Liver (tissue), 9 donors: ENCODE data around the gene MAP6D1. TPM values are rescaled to one million over a fixed set of nuclear protein-coding genes. Genes with fewer than 3 reads are reported as not detected.
"Not testable (repeated sequence)": the region's sequence is repeated elsewhere in the genome, so short reads cannot be mapped to it uniquely, and the experiment has no call there.

Source experiments
- DNase-seq: peaks from one replicate; pipeline ENCODE4 v3.0.0-alpha.2; 2017; ENCODE audit warnings: low spot score
- H3K27ac ChIP-seq, 2 donors: one replicate each; pipeline ENCODE4 v1.7.0; 2013; ENCODE audit warnings: inconsistent platforms in 2 of 2, low read length in 2 of 2, control low read depth in 1 of 2, low read depth in 1 of 2, mild to moderate bottlenecking in 1 of 2
- H3K27me3 ChIP-seq, 4 donors: one replicate each; pipeline versions ENCODE4 v1.6.1 to v1.7.0; 2013; ENCODE audit warnings: low read length in 3 of 4, inconsistent platforms in 1 of 4, mild to moderate bottlenecking in 1 of 4, moderate library complexity in 1 of 4; ENCODE audit not compliant: control insufficient read depth in 4 of 4, insufficient read depth in 4 of 4
- H3K36me3 ChIP-seq, 4 donors: one replicate each; pipeline versions ENCODE4 v1.6.1 to v1.7.0; 2013; ENCODE audit warnings: low read length in 3 of 4, mild to moderate bottlenecking in 3 of 4, low read depth in 1 of 4, moderate library complexity in 1 of 4; ENCODE audit not compliant: control insufficient read depth in 4 of 4, insufficient read depth in 3 of 4
- H3K4me1 ChIP-seq, 4 donors: one replicate each; pipeline versions ENCODE4 v1.6.1 to v1.7.0; 2013; ENCODE audit warnings: low read length in 3 of 4, mild to moderate bottlenecking in 3 of 4, moderate library complexity in 1 of 4; ENCODE audit not compliant: control insufficient read depth in 4 of 4, insufficient read depth in 4 of 4
- H3K4me3 ChIP-seq, 3 donors: one replicate each; pipeline versions ENCODE4 v1.6.1 to v1.7.0; 2013; ENCODE audit warnings: low read length in 3 of 3, control low read depth in 1 of 3, low read depth in 1 of 3, mild to moderate bottlenecking in 1 of 3
- H3K9ac ChIP-seq, 2 donors: one replicate each; pipeline ENCODE4 v1.7.0; 2013; ENCODE audit warnings: low read length in 2 of 2, mild to moderate bottlenecking in 2 of 2, moderate library complexity in 2 of 2, control low read depth in 1 of 2, low read depth in 1 of 2
- H3K9me3 ChIP-seq, 4 donors: one replicate each; pipeline versions ENCODE4 v1.6.1 to v1.7.0; 2013; ENCODE audit warnings: low read length in 3 of 4; ENCODE audit not compliant: control insufficient read depth in 4 of 4
- ATF3 ChIP-seq: IDR thresholded peaks from 2 replicates; pipeline ENCODE4 v1.6.1; 2016; ENCODE audit warnings: antibody characterized with exemption
- CTCF ChIP-seq: fragments of 150-350 bp; IDR thresholded peaks from 2 replicates; pipeline ENCODE4 v1.5.1; 2017; ENCODE audit warnings: improper control_type of control experiment, low read depth, low read length; ENCODE audit not compliant: missing input control
- FOXA1 ChIP-seq: IDR thresholded peaks from 2 replicates; pipeline ENCODE4 v1.6.1; 2016; ENCODE audit warnings: antibody characterized with exemption
- FOXA2 ChIP-seq: IDR thresholded peaks from 2 replicates; pipeline ENCODE4 v1.6.1; 2016; ENCODE audit warnings: antibody characterized with exemption
- HNF4A ChIP-seq, 2 donors: conservative IDR thresholded peaks; 2 replicates each; pipeline ENCODE4 v1.6.1; 2016; ENCODE audit warnings: antibody characterized with exemption in 2 of 2, mild to moderate bottlenecking in 2 of 2
- HNF4G ChIP-seq: IDR thresholded peaks from 2 replicates; pipeline ENCODE4 v1.6.1; 2016; ENCODE audit warnings: antibody characterized with exemption
- JUND ChIP-seq, 2 donors: IDR thresholded peaks; 2 replicates each; pipeline ENCODE4 v1.6.1; 2016; ENCODE audit warnings: antibody characterized with exemption in 2 of 2
- MAX ChIP-seq: IDR thresholded peaks from 2 replicates; pipeline ENCODE4 v1.6.1; 2016; ENCODE audit warnings: antibody characterized with exemption
- NR2F2 ChIP-seq: IDR thresholded peaks from 2 replicates; pipeline ENCODE4 v1.6.1; 2016; ENCODE audit warnings: antibody characterized with exemption
- RAD21 ChIP-seq, 2 donors: IDR thresholded peaks; 2 replicates each; pipeline ENCODE4 v1.6.1; 2016; ENCODE audit warnings: antibody characterized with exemption in 2 of 2, mild to moderate bottlenecking in 2 of 2
- RXRA ChIP-seq, 2 donors: IDR thresholded peaks; 2 replicates each; pipeline ENCODE4 v1.6.1; 2017 to 2018; ENCODE audit warnings: antibody characterized with exemption in 2 of 2, mild to moderate bottlenecking in 1 of 2
- SP1 ChIP-seq: IDR thresholded peaks from 2 replicates; pipeline ENCODE4 v1.6.1; 2018; ENCODE audit warnings: antibody characterized with exemption, mild to moderate bottlenecking
- TAF1 ChIP-seq: conservative IDR thresholded peaks from 2 replicates; pipeline ENCODE4 v1.6.1; 2016; ENCODE audit warnings: antibody characterized with exemption, mild to moderate bottlenecking
- YY1 ChIP-seq: IDR thresholded peaks from 2 replicates; pipeline ENCODE4 v1.6.1; 2016; ENCODE audit warnings: antibody characterized with exemption, mild to moderate bottlenecking
- whole genome bisulfite sequencing: extraction: QIAGEN DNeasy Blood & Tissue Kit; methylation state at CpG from one replicate; pipeline ENCODE4 v1.1.7; 2013; 5-methylcytosine and 5-hydroxymethylcytosine counted together
- polyA plus RNA-seq, 2 donors: library from polyadenylated mRNA; stranded (reverse) in 1 of 2; unstranded in 1 of 2; fragments of 200-250 nt in 1 of 2; fragments of >200 nt in 1 of 2; fragmentation: Nextera tagmentation in 1 of 2; extraction: Ambion mirVana in 1 of 2; gene quantifications; one replicate each; pipeline versions ENCODE4 v1.2.1 to v1.2.3, GENCODE V29; 2013 to 2015
- total RNA-seq, 2 donors: library from RNA; depleted of rRNA; stranded (reverse); fragments of >200 nt; gene quantifications; one replicate each; pipeline ENCODE4 v1.2.3, GENCODE V29; 2014
- TF ChIP-seq, protein P1 (sequence below): IDR thresholded peaks from 2 replicates; pipeline ENCODE4 v1.6.1; 2016; ENCODE audit warnings: antibody characterized with exemption
- TF ChIP-seq, protein P2 (sequence below): IDR thresholded peaks from 2 replicates; pipeline ENCODE4 v1.6.1; 2016; ENCODE audit warnings: antibody characterized with exemption, mild to moderate bottlenecking
- donor health status: healthy.
- donor health status: healthy.
- donor health status: healthy.
- donor health status: healthy.
- donor health status: healthy.

The MAP6D1 gene
- total and polyA plus RNA-seq, 4 donors = 0.06 to 0.33 (median 0.19) TPM; not detected in 1

GRCh38 chr3:183790700-183791099, 34.7 kb downstream of the MAP6D1 start (continued):
- TF ChIP-seq CTCF = no peak
- TF ChIP-seq HNF4A (conservative IDR thresholded peaks at IDR 0.05) = no peak
- TF ChIP-seq NR2F2 = no peak

- no peaks in the 10 kb centered on the region for H3K9me3 ChIP-seq
- H3K27me3 ChIP-seq = no peaks in the 10 kb centered on the region
- H3K4me3 ChIP-seq = no peak overlapping the region
- H3K9ac ChIP-seq = no peak overlapping the region
- no peak overlapping the region for H3K27ac ChIP-seq
- 96% methylated on average over 4 of the region's 4 CpGs for WGBS
- H3K36me3 ChIP-seq = peaks cover 3 to 17% (median 17%) of the 10 kb centered on the region in 4 donors
- TF ChIP-seq NR2F2 = no peak
- no peak for TF ChIP-seq SP1
- no peak for TF ChIP-seq TAF1
- TF ChIP-seq RXRA (IDR thresholded peaks at IDR 0.05) = no peak
- no peak for TF ChIP-seq YY1
- TF ChIP-seq JUND (IDR thresholded peaks at IDR 0.05) = no peak
- TF ChIP-seq, protein P1, sequence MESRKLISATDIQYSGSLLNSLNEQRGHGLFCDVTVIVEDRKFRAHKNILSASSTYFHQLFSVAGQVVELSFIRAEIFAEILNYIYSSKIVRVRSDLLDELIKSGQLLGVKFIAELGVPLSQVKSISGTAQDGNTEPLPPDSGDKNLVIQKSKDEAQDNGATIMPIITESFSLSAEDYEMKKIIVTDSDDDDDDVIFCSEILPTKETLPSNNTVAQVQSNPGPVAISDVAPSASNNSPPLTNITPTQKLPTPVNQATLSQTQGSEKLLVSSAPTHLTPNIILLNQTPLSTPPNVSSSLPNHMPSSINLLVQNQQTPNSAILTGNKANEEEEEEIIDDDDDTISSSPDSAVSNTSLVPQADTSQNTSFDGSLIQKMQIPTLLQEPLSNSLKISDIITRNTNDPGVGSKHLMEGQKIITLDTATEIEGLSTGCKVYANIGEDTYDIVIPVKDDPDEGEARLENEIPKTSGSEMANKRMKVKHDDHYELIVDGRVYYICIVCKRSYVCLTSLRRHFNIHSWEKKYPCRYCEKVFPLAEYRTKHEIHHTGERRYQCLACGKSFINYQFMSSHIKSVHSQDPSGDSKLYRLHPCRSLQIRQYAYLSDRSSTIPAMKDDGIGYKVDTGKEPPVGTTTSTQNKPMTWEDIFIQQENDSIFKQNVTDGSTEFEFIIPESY = no peak
- no peak for TF ChIP-seq RAD21 (IDR thresholded peaks at IDR 0.05)
- TF ChIP-seq, protein P2, sequence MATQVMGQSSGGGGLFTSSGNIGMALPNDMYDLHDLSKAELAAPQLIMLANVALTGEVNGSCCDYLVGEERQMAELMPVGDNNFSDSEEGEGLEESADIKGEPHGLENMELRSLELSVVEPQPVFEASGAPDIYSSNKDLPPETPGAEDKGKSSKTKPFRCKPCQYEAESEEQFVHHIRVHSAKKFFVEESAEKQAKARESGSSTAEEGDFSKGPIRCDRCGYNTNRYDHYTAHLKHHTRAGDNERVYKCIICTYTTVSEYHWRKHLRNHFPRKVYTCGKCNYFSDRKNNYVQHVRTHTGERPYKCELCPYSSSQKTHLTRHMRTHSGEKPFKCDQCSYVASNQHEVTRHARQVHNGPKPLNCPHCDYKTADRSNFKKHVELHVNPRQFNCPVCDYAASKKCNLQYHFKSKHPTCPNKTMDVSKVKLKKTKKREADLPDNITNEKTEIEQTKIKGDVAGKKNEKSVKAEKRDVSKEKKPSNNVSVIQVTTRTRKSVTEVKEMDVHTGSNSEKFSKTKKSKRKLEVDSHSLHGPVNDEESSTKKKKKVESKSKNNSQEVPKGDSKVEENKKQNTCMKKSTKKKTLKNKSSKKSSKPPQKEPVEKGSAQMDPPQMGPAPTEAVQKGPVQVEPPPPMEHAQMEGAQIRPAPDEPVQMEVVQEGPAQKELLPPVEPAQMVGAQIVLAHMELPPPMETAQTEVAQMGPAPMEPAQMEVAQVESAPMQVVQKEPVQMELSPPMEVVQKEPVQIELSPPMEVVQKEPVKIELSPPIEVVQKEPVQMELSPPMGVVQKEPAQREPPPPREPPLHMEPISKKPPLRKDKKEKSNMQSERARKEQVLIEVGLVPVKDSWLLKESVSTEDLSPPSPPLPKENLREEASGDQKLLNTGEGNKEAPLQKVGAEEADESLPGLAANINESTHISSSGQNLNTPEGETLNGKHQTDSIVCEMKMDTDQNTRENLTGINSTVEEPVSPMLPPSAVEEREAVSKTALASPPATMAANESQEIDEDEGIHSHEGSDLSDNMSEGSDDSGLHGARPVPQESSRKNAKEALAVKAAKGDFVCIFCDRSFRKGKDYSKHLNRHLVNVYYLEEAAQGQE = no peak
- TF ChIP-seq HNF4A (conservative IDR thresholded peaks at IDR 0.05) = no peak
- TF ChIP-seq HNF4G = no peak
- TF ChIP-seq CTCF = no peak
- TF ChIP-seq FOXA1 = no peak
- TF ChIP-seq ATF3 = no peak
- TF ChIP-seq FOXA2 = no peak
- TF ChIP-seq MAX = no peak
- no peak for DNase-seq
- H3K4me1 ChIP-seq = no peaks in the 10 kb centered on the region
Observed at GRCh38 chr3:183789826-183790225, 35.6 kb downstream of the MAP6D1 start.

DNA sequence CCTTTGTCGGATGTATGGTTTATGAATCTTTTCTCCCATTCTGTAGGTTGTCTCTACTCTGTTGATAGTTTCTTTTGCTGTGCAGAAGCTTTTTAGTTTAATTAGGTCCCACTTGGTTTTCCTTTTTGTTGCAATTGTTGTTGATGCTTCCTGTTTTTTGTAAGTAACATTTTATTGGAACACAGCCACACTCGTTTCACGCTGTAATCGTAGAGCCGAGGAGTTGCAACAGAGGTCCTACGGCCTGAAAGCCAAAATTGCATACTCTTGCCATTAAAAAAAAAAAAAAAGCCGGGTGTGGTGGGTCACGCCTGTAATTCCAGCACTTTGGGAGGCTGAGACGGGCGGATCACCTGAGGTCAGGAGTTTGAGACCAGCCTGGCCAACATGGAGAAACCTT, 40.9 kb downstream of the MAP6D1 start:
- peaks cover 4 to 13% (median 9%) of the 10 kb centered on the region in 4 donors for H3K36me3 ChIP-seq
- H3K9me3 ChIP-seq, H3K27me3 ChIP-seq, H3K4me1 ChIP-seq, H3K9ac ChIP-seq, DNase-seq, H3K27ac ChIP-seq, H3K4me3 ChIP-seq: not testable (repeated sequence)
- WGBS = 77% methylated on average over 10 of the region's 10 CpGs
